A549 treated with dexamethasone at 1 μM for 4 hours (cell line): ENCODE results near the gene ALDH6A1. TPM values are rescaled to one million over a fixed set of nuclear protein-coding genes. Genes with fewer than 3 reads are reported as not detected.

Experiments
- total RNA-seq: library from RNA; stranded (reverse); fragments of 200-300 nt; extraction: Qiagen RNA extraction; gene quantifications from 5 replicates; pipeline ENCODE4 v1.2.3, GENCODE V29; 2022

The ALDH6A1 gene
- 1.9 to 3.3 TPM (median 3.0 TPM) in 5 replicates for total RNA-seq

DNA sequence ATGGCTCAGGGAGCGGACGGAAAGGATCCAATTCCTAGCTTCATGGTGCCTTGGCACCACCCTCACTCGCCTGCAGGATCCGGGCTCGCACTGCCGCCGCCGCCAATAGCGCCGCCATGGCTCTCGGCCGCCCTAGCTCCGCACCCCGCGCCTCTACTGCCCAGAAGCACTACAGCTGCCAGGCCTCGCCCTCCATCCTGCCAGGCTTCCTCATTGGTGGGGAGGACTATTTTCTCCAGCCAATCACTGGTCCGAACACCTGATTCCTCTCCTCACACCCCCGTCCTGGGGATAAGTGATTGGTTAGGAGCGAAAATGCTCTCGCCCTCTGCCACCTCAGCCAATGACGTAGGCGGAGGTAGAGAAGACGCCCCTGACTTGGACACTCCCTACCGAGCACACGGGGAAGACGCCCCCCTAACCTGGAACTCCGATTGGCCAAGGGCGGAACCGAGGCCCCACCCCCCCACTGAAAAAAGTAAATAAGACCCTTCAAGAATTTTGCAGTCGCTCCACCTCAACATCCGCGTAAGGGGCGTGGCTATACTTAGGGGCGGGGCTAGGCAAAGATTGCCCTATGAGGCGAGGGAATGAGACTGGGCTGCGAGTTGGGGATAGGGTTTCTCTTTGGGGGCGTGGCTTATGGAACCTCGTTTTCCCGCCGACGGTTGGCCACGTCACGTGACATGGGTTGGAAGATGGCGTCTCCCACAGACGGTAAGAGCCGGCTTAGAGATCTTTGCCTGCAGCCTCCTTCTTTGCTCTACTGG, at the start of gene ALDH6A1, which contains the start of gene LIN52:
ALDH6A1 (minus strand) TSS at position 177 of the 770 bp plus-strand sequence; CDS start at position 118, 59 bp downstream.
LIN52 (plus strand) TSS at position 680 of the 770 bp plus-strand sequence; CDS start at position 699, 19 bp downstream.

DNA sequence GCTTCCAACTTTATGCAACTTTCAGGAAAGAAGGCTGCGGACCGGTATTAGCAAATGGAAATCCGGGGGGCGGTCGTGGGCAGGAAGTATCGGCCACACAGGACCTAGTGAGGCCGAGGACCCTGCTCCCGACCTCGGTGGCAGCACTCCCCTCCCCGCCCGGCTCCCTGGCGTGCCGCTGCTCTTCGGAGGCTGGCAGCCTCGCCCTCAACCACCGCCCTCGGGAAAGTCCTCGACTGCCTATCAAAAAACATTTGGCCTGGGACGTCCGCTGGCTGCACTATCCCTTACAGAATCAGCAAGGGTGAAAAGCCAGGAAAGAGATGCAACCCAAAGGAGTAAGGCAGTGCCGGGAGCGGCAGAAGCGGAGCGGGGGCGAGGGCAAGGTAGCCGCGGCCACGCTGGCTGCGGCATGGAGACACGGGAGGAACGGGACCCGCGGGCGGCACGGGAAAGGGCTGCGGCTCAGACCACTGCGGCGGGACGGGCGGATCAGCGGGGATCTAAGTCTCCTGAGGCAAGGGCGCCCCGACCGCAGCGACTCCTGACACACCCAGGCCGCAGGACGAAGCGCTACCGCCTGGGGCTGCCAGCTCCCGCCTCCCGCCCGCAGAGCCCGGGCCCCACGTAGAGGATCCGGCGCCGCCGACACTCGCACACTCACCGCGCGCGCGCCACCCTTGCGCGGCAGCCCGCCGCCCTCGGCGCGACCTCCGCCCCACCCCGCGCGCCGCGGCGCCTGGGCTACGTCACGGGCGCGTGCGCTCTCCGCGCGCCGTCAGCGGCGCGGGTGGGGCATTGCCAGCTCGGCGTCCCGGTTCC, 65.5 kb downstream of the ALDH6A1 start, which contains the start of the genes BBOF1 and ENTPD5:
BBOF1 (plus strand) TSS at position 764 of the 822 bp plus-strand sequence. CDS start 130 bp downstream, outside the sequence.
ENTPD5 (minus strand) TSS at position 703 of the 822 bp plus-strand sequence. CDS start 31,186 bp downstream, outside the sequence.

Other genes starting within 250 kb of the ALDH6A1 start
- gene PTGR2, start 232.6 kb downstream of the ALDH6A1 start, total RNA-seq, result 7.3 to 9.9 TPM (median 8.3 TPM) in 5 replicates
- gene ZNF410, start 197.6 kb downstream of the ALDH6A1 start, total RNA-seq, result 43.5 to 52.3 TPM (median 44.7 TPM) in 5 replicates
- gene FAM161B, start 134.4 kb downstream of the ALDH6A1 start, total RNA-seq, result 1.3 to 1.9 TPM (median 1.7 TPM) in 5 replicates
- gene COQ6, start 134.2 kb downstream of the ALDH6A1 start, total RNA-seq, result 22.1 to 26.4 TPM (median 23.9 TPM) in 5 replicates
- 5.3 to 8.1 TPM (median 6.8 TPM) in 5 replicates for gene ENTPD5, start 65.2 kb downstream of the ALDH6A1 start, total RNA-seq
- 2.6 to 5.5 TPM (median 3.2 TPM) in 5 replicates for gene BBOF1, start 65.1 kb downstream of the ALDH6A1 start, total RNA-seq
- 3.5 to 7.0 TPM (median 4.5 TPM) in 5 replicates for gene LIN52, start 503 bp upstream of the ALDH6A1 start, total RNA-seq
- gene VSX2, start 155.0 kb upstream of the ALDH6A1 start, total RNA-seq, result not detected in 5 replicates
- 27.1 to 33.9 TPM (median 31.0 TPM) in 5 replicates for gene ABCD4, start 218.5 kb upstream of the ALDH6A1 start, total RNA-seq